Smooth muscle cell of the brain vasculature (primary cell): ENCODE results near the gene SLC6A18.
"Not testable (repeated sequence)": the region's sequence is repeated elsewhere in the genome, so short reads cannot be mapped to it uniquely, and the experiment has no call there.

Experiments used
- DNase-seq: peaks from one replicate; pipeline ENCODE4 v3.0.0-alpha.2; 2012; ENCODE audit warnings: low read depth, low spot score

The SLC6A18 gene

DNA sequence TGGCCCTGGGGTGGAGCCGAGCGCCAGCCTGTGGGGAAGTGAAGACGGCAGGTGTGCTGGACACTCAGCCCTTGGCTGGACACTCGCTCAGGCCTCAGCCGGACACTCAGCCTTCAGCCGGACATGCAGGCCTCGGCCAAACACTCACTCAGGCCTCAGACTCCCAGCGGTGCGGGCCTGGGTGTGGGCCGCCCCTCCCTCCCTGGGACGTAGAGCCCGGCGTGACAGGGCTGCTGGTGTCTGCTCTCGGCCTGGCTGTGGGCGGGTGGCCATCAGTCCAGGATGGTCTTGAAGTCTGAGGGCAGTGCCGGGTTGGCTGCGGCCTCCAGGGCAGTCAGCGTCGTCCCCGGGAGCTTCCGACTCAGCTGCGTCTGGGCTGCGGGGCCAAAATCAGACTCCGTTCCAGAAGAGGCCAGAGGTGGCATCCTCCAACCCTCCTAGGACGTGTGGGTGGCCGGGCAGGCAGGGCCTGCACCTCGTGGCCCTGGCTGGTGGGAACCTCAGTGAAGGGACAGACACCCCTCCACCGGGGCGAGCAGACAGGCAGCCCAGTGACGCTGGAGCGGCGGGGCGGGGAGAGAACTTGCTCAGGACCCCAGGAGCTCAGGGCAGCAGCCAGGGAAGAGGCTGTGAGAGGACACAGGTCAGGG is 28.4 kb downstream of the SLC6A18 start:
- DNase-seq, result no peak

GRCh38 chr5:1254196-1254595 is 29.0 kb downstream of the SLC6A18 start:
- DNase-seq, result no peak

GRCh38 chr5:1255081-1255561 is 29.9 kb downstream of the SLC6A18 start:
- no peak for DNase-seq

DNA sequence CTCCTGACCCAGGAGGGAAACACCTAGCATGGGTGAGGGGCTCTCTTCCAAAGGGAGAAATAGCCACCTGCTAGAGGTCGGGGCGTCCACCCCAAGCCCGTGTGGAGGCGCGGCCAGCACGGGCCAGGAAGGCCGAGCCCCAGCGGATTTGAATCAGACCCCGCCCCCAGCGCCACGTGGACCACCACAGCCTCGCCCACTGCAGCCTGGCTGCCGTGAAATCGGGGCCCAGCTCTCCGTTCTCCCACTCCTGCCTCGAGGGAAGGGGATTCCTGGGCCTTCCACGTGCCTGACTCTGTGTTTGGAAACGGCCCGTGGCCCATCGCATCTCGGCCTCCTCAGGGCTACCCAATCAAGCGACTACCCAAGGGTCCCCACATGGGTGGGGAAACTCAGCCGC is 31.6 kb downstream of the SLC6A18 start:
- no peak for DNase-seq

GRCh38 chr5:1257363-1257762 is 32.2 kb downstream of the SLC6A18 start:
- no peak for DNase-seq

DNA sequence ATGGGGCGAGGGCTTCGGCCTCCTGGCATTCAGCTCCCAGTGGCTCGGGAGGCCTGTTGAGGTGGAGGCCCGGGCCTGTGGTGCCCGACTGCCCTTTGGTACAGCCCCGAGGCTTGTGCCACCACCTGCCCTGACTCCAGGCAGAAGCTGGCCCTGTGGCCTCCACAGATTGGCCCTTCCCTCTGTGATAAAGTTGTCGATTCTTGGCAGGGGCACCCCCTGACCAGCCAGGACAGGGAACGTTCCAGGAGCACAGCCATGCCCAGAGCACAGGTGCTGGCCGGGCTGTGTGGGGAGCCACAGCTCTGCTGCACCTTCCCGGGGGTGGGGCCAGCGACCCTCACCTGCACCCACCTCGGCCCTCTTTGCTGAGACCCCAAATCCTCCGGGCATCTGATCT is 32.7 kb downstream of the SLC6A18 start:
- no peak for DNase-seq

DNA sequence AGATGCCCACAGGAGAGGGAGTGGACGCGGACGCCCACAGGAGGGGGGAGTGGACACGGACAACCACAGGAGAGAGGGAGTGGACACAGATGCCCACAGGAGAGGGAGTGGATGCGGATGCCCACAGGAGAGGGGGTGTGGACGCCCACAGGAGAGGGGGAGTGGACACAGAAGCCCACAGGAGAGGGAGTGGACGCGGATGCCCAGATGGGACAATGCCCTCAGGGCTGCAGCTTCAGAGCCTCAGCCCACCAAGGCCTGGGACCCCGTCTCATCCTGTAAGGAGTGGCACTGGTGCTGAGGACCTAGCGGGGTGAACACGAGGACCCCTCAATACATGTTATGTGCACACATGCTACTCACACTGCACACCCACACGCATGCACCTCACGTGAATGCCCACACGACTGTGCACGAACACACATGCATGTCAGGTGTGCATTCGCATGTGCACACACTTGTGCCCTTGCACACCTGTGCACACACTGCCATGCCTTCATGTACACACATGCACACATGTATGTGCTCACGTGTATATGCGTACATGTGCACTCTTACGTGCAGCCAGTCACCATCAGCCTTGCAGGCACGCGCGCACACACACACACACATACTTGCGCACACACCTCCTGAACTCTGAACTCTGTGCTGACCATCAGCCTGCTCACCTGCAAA is 34.8 kb downstream of the SLC6A18 start:
- no peak for DNase-seq

DNA sequence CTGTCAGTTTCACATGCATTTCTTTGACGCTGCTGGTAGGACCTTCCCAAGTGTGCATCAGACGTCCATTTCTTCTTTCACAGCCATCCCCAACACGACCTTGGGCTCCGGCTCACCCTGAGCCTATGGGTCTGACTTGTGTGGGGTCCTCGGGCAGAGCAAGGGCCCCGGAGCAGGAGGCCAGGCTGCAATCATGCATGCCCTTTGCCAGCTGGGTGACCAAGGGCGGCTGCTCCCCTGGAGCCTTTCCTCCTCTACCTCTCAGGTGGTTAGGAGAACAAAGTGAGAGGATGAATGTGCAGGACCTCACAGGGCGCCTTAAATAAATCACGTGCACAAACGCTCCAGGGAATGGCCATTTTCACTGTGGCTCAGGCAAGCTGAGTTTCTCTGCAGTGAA is 36.5 kb downstream of the SLC6A18 start:
- no peak for DNase-seq

DNA sequence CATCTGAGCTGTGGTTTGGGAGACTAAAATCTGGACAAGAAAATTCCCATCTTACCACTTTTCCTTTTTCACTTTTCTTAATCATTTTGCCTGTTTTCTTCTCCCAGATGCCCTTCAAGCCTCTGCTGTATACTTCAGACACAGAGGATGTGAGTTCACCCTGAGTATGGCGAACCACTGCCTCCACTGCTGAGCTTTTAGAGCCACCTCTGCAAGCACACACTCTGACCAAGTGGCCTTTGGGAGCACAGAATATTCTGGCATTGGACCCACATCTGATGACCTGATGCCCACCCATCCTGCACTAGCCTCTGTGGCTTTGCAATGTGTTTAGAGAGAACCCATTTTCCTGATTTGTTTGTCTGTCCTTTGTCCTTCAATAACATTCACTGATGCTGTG is 37.2 kb downstream of the SLC6A18 start:
- no peak for DNase-seq

DNA sequence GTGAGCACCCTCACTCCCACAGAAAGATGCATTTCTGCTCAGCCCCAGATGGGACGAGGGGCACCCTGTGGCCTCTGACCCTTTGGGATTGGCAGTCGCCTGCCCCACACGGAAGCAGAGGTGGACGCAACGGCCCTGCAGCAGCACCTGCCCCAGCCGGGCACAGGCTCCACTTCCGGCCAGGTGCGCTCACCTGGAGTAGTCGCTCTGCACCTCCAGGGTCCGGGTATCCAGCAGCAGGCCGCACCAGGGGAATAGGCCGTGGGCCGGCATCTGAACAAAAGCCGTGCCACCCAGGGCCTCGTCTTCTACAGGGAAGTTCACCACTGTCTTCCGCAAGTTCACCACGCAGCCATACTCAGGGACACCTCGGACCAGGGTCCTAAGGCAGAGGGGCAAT is 39.0 kb downstream of the SLC6A18 start:
- DNase-seq, result no peak

DNA sequence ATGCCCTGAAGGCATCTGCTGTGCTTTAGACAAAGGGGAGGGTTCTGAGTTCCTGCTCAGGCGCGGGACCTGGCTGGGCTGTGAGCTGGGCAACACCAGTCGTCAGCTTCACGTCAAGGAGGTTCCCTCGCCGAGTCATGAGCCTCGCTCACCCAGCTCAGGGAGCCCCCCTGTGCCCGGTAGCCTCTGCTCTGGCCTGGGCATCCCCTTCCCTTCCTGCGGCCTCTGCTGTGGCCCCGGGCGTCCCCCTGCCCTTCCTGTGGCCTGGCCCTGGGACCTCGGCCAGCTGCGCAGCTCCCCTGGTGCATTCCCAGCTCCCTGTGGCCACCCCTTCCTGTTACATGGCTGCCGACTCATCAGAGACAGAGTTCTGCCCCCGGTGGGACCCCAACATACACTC is 39.8 kb downstream of the SLC6A18 start:
- no peak for DNase-seq

GRCh38 chr5:1265461-1266455 is 40.6 kb downstream of the SLC6A18 start:
- DNase-seq, result no peak

DNA sequence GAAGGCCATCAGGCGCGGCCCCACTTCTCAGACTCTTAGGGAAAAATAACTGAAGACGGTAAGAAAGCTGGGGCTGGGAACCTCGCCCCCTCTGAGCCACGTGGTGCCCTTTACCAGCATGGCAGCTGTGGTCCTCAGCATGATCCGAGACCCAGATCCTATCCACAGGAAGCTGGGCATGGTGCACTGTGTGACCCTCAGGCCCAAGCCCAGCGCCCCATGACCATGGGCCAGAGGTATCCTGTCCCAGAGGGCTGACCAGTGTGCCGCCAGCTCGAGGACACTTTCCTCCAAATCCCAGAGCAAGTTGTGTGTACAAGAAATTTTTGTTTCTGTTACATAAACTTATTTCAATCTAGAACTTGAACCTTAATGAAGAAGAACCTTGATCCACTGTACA is 41.6 kb downstream of the SLC6A18 start:
- no peak for DNase-seq

- DNase-seq, result not testable (repeated sequence)
These were observed 42.3 kb downstream of the SLC6A18 start for GRCh38 chr5:1267464-1267863.

DNA sequence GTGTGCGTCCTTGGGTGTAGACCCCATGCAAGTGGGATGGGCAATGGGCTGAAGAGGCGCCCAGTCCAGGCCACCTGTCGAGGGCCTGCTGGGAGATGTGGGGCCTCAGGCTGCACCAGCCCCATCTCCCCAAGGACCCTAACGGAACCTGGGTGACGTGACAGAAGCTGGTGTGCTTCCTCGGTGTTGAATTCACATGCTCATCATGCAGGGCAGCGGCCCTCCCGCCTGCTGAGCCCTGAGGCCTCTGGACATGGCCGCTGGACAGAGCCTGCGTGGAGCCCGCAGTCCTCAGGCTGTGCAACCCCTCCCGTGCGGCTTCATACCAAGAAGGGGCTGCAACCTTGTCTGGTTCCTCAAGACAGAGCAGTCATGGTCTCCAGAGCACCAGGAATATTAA is 42.9 kb downstream of the SLC6A18 start:
- DNase-seq, result no peak

- DNase-seq, result no peak
These were observed 43.5 kb downstream of the SLC6A18 start for GRCh38 chr5:1268666-1269065.

DNA sequence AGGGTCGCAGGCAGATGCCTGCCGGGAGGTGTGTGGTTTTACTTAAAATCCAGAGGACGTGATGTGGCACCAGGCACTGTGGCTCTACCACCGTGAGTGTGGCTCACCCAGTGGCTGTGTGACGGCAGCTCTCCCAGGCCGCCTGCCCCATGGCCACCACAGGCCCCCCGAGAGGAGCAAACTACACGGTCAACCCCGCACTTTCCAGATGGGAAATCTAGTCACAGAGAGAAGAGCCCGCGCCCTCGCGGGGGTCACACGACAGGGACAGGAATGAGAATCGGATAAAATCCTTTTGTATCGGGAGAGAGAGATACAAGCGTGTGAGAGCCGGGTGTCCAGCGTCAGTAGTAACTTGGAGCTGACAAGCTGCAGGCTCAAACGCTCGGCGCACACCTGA is 45.2 kb downstream of the SLC6A18 start:
- no peak for DNase-seq

DNA sequence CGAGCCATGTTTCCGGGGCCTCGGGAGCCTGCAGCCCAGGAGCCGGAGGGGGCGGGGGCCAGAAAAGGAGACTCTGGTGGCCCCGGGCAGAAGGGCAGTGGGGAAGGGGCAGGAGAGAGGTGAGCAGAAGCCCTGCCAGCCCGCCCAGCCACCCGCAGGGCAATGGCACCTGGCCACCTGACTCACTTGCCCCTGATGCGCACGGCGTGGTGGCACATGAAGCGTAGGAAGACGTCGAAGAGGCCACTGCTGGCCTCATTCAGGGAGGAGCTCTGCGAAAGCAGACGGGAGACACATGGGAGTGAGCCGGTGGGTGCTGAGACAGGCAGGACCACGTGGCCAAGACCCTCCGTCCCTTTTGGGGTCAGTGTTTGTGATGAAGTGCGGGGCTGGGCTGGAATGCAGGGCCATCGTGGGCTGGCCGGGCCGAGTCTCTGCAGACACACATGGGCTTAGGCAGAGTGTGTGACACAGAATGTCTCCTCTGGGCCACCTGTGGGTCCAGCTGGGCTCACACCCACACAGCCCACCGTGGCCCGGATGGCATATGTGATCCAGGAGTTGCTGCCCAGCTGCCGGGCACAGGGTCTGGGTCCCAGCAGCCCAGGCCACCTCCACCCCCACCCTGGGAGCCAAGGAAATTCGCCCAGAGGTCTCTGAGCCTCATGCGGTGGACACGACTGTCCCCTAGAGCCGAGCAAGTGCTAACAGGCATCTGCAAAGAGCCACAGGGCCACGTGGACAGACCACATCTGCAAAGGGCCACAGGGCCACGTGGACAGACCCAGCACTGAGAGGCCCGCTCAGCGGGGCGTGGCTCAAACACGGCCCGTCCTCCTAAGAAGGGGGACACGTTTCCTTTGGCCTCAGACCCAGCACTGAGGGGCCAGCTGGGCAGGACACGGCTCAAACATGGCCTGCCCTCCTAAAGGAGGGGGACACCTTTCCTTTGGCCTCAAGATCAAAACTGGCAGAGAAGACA is 46.0 kb downstream of the SLC6A18 start:
- no peak for DNase-seq

GRCh38 chr5:1272201-1272600 is 47.0 kb downstream of the SLC6A18 start:
- DNase-seq, result no peak

- no peak for DNase-seq
These were observed 48.6 kb downstream of the SLC6A18 start for GRCh38 chr5:1273745-1274144.

DNA sequence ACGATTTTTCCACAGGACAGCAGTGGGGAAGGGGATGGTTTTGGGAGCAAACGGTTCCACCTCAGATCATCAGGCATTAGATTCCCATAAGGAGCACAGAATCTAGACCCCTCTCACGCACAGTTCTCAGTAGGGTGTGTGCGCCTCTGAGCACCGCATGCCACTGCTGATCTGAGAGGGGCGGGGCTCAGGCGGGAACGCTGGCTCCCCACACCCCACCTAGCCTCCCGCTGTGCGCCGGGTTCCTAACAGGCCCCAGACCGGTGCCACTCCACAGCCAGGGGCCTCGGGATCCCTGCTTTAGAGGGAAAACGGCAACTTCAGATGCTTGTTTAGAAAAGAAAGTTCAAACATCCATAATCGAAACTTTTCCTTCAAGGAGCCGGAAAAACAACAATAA is 49.3 kb downstream of the SLC6A18 start:
- DNase-seq, result no peak
